Aorta (tissue), 5 donors: Measurements from ENCODE around the gene HSF2BP. TPM values are rescaled to one million over a fixed set of nuclear protein-coding genes. Genes with fewer than 3 reads are reported as not detected.

Source experiments
- ATAC-seq: fragments of 200-7000 bp; cut with Tn5 transposase; one replicate; pipeline ENCODE4 v1.9.1; 2022; ENCODE audit warnings: moderate library complexity; ENCODE audit not compliant: low FRiP score
- DNase-seq, 2 donors: peaks; one replicate each; pipeline ENCODE4 v3.0.0-alpha.2; 2020
- H3K27ac ChIP-seq, 2 donors: one replicate each; pipeline ENCODE4 v1.5.1; 2013; ENCODE audit warnings: low read length in 2 of 2, mild to moderate bottlenecking in 2 of 2, moderate library complexity in 2 of 2, control low read depth in 1 of 2, inconsistent platforms in 1 of 2, low read depth in 1 of 2
- H3K27me3 ChIP-seq, 2 donors: one replicate each; pipeline ENCODE4 v1.6.1; 2013; ENCODE audit warnings: control low read depth in 1 of 2, low read length in 1 of 2, mild to moderate bottlenecking in 1 of 2, moderate library complexity in 1 of 2; ENCODE audit not compliant: insufficient read depth in 2 of 2, control insufficient read depth in 1 of 2
- H3K36me3 ChIP-seq, 2 donors: one replicate each; pipeline ENCODE4 v1.6.1; 2013; ENCODE audit warnings: control low read depth in 1 of 2, low read length in 1 of 2, mild to moderate bottlenecking in 1 of 2; ENCODE audit not compliant: insufficient read depth in 2 of 2, control insufficient read depth in 1 of 2
- H3K4me1 ChIP-seq, 2 donors: one replicate each; pipeline ENCODE4 v1.6.1; 2013; ENCODE audit warnings: low read length in 2 of 2, control low read depth in 1 of 2, mild to moderate bottlenecking in 1 of 2, moderate library complexity in 1 of 2; ENCODE audit not compliant: insufficient read depth in 2 of 2, control insufficient read depth in 1 of 2
- H3K4me3 ChIP-seq, 2 donors: one replicate each; pipeline ENCODE4 v1.5.1; 2013; ENCODE audit warnings: low read length in 2 of 2, control low read depth in 1 of 2, mild to moderate bottlenecking in 1 of 2
- H3K9me3 ChIP-seq: one replicate; pipeline ENCODE4 v1.6.1; 2013; ENCODE audit warnings: mild to moderate bottlenecking, low read length; ENCODE audit not compliant: control insufficient read depth
- WGBS, 2 donors: extraction: QIAGEN DNeasy Blood & Tissue Kit; methylation state at CpG; one replicate each; pipeline ENCODE4 v1.1.7; 2013; 5-methylcytosine and 5-hydroxymethylcytosine counted together
- intact Hi-C, 2 donors: fragments of 100-400 bp; cut with DNase I; formaldehyde crosslinking; loops; one replicate each; pipeline versions ENCODE4 v1.14.2 to v1.15.0; 2022
- polyA plus RNA-seq, 2 donors: library from polyadenylated mRNA; stranded (reverse); fragments of 200-250 nt; gene quantifications; one replicate each; pipeline ENCODE4 v1.2.3, GENCODE V29; 2013
- total RNA-seq, 2 donors: library from RNA; stranded (reverse); fragmentation: NEBNext Ultra II Directional; extraction: Animal tissue kit (Norgen Biotek cat#: 25700); gene quantifications; one replicate each; pipeline ENCODE4 v1.2.1, GENCODE V29; 2021
- donor health status: healthy with polysubstance abuse.
- donor health status: Bipolar disorder and iron deficiency.
- donor health status: DM: no; HTN: no; CAD: no.
- donor health status: DM: no; HTN: no; CAD: no.
- donor health status: DM: yes; HTN: yes; CAD: no.

Gene HSF2BP
- total and polyA plus RNA-seq, 4 donors, result 0.51 TPM; not detected in 3

DNA sequence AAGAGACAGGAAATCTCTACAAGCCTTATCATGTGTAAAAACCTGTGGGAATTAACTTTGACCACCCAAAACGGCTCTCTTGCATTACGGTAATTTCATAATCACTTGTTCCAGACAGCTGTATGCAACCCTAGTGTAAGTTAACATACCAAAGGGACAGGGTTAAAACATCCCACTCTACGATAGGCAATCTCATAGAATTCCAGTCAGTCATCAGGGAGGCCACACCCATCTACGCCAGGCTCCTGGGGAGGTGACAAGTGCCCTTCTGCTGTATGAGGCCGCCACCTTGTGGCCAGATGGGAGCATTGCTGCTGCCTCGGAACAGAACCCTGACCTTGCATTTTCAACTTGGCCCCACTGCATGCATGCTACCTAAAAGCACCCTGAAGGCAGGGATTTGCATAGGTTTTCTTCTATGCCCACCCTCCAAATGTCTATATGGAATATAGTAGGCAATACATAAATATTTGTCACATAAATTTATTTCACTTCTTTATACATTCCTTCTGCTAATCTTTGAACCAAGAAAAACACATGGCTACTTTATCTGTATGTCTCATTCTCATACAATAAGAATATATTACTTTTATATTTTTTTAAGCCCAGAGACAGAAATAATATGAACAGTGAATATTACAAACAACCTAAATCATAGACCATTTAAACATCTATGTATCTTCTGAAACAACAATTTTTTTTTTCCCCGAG, 12.6 kb downstream of the HSF2BP start:
- Histone ChIP-seq H3K36me3 (no peaks in the 10 kb centered on the region), H3K4me1 (no peaks in the 10 kb centered on the region), H3K27me3 (no peaks in the 10 kb centered on the region), H3K27ac (no peak overlapping the region), H3K9me3 (no peaks in the 10 kb centered on the region), H3K4me3 (no peak overlapping the region)
- DNase-seq, result peak; percentile 93 to 95
- WGBS, 2 donors, result 24% methylated on average over 7 of the region's 7 CpGs
- intact Hi-C loops, result no loop called here
- ATAC-seq, result peak; percentile 98

GRCh38 chr21:43645976-43646375, 13.3 kb downstream of the HSF2BP start:
- no peaks in the 10 kb centered on the region for H3K4me1 ChIP-seq
- 26 to 34% methylated on average over 4 of the region's 4 CpGs for WGBS, 2 donors
- H3K9me3 ChIP-seq, result no peaks in the 10 kb centered on the region
- no peak overlapping the region for H3K4me3 ChIP-seq
- H3K36me3 ChIP-seq, result no peaks in the 10 kb centered on the region
- no peak for ATAC-seq
- no peak overlapping the region for H3K27ac ChIP-seq
- H3K27me3 ChIP-seq, result no peaks in the 10 kb centered on the region
- intact Hi-C loops, result no loop called here
- no peak for DNase-seq

- Histone ChIP-seq H3K36me3 (no peaks in the 10 kb centered on the region), H3K27me3 (no peaks in the 10 kb centered on the region), H3K9me3 (no peaks in the 10 kb centered on the region), H3K4me3 (no peak overlapping the region), H3K27ac (no peak overlapping the region), H3K4me1 (no peaks in the 10 kb centered on the region)
- WGBS, 2 donors, result 34% methylated on average over 12 of the region's 12 CpGs
- DNase-seq, result peak in 1 of 2 donors; percentile 70
- intact Hi-C loops, result no loop called here
- ATAC-seq, result peak; percentile 87
Measured at GRCh38 chr21:43645136-43645891, 14.0 kb downstream of the HSF2BP start.

- no peak overlapping the region for H3K27ac ChIP-seq
- H3K36me3 ChIP-seq, result no peaks in the 10 kb centered on the region
Measured at GRCh38 chr21:43644609-43645008, 14.7 kb downstream of the HSF2BP start.

DNA sequence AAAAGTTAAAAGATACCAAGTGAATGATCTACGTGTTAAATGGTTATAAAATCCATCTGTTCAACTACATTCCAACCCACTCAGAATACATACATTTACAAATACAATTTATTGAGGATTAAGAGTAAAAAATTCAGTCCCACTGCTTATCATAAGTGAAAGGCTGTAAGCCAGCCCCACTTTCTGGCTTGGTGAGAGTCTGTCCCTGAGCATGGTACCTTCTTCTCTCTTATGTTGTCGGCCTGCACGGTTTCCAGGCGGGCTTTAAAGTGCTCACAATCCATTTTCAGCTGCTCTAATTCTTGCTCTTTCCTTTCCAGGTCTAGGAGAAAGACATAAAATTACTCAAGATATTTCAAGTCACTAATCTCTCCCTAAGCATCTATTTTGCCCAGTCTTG, 15.2 kb downstream of the HSF2BP start:
- no peaks in the 10 kb centered on the region for H3K9me3 ChIP-seq
- H3K27ac ChIP-seq, result no peak overlapping the region
- WGBS, 2 donors, result 91 to 93% methylated on average over 4 of the region's 4 CpGs
- DNase-seq (no peak), ATAC-seq (no peak)
- H3K4me1 ChIP-seq, result no peaks in the 10 kb centered on the region
- intact Hi-C loops, result no loop called here
- H3K36me3 ChIP-seq, result no peaks in the 10 kb centered on the region
- no peak overlapping the region for H3K4me3 ChIP-seq
- no peaks in the 10 kb centered on the region for H3K27me3 ChIP-seq

More at GRCh38 chr21:43644609-43645008, 14.7 kb downstream of the HSF2BP start:
- intact Hi-C loops, result no loop called here
- DNase-seq, result peak in 1 of 2 donors; percentile 56
- H3K27me3 ChIP-seq, result no peaks in the 10 kb centered on the region
- no peak overlapping the region for H3K4me3 ChIP-seq
- ATAC-seq, result peak; percentile 37
- H3K4me1 ChIP-seq, result no peaks in the 10 kb centered on the region
- 27 to 36% methylated on average over 6 of the region's 6 CpGs for WGBS, 2 donors
- H3K9me3 ChIP-seq, result no peaks in the 10 kb centered on the region

GRCh38 chr21:43643193-43643592, 16.1 kb downstream of the HSF2BP start:
- Histone ChIP-seq H3K27ac (no peak overlapping the region), H3K4me3 (no peak overlapping the region), H3K27me3 (no peaks in the 10 kb centered on the region), H3K36me3 (no peaks in the 10 kb centered on the region), H3K4me1 (no peaks in the 10 kb centered on the region), H3K9me3 (no peaks in the 10 kb centered on the region)
- ATAC-seq, result no peak
- 92 to 95% methylated on average over 4 of the region's 4 CpGs for WGBS, 2 donors
- no peak for DNase-seq
- intact Hi-C loops, result no loop called here

DNA sequence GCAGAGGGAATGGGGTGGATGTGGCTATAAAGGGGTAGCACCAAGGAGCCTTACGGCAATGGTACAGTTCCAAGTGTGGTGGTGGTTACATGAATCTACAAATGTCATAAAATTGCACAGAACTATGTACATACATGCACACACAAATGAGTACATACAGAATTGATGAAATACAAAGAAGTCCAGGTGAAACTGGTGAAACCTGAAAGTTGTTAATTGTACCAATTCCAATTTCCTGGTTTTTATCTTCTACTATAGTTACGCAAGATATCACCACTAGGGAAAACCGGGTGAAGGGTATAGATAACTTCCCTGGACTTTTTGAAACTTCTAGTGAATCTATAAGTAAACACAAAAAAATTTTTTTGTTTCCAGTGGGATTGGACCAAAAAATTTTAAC, 18.9 kb downstream of the HSF2BP start:
- H3K4me3 ChIP-seq, result no peak overlapping the region
- ATAC-seq (no peak), DNase-seq (no peak)
- H3K27ac ChIP-seq, result no peak overlapping the region
- no peaks in the 10 kb centered on the region for H3K36me3 ChIP-seq
- intact Hi-C loops, result no loop called here
- no peaks in the 10 kb centered on the region for H3K9me3 ChIP-seq
- H3K4me1 ChIP-seq, result no peaks in the 10 kb centered on the region
- WGBS, 2 donors, result 83 to 86% methylated on average over 3 of the region's 3 CpGs
- no peaks in the 10 kb centered on the region for H3K27me3 ChIP-seq

- no peak overlapping the region for H3K27ac ChIP-seq
- ATAC-seq (no peak), DNase-seq (no peak)
- H3K36me3 ChIP-seq, result no peaks in the 10 kb centered on the region
- no peaks in the 10 kb centered on the region for H3K27me3 ChIP-seq
- no peaks in the 10 kb centered on the region for H3K9me3 ChIP-seq
- H3K4me3 ChIP-seq, result no peak overlapping the region
- intact Hi-C loops, result no loop called here
- no peaks in the 10 kb centered on the region for H3K4me1 ChIP-seq
- WGBS, 2 donors, result 78 to 81% methylated on average over 7 of the region's 7 CpGs
Measured at GRCh38 chr21:43639470-43640353, 19.6 kb downstream of the HSF2BP start.
